ENCODE data around the gene CTNNA2. TPM values are rescaled to one million over a fixed set of nuclear protein-coding genes. Genes with fewer than 3 reads are reported as not detected.

Gene CTNNA2
- total RNA-seq, 1 donor from 2014 or later: 2.9 TPM

DNA sequence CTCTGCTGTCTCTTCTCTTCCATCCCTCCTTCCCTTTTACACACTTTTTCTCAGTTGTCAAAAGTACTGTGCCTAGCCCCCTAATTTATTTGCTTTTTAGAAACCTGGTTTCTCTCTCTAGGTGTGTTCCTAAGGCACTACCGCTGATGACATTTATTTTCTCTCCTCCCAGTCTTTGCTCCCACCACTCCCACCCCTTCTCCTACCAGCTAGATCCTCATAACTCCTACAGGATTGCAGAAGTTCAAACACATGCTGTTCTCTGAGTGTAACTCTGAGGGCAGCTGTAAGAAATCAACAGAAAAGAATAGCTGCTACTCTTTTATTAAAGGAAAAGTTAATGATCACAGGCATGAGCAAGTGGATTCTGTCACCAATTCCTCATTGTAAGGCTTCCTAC is 814.0 kb downstream of the CTNNA2 start:
- no peaks in the 10 kb centered on the region for H3K36me3 Mint-ChIP-seq (ENCODE audit: low read depth)
- H3K4me1 Mint-ChIP-seq: peaks cover 4% of the 10 kb centered on the region
- TF ChIP-seq, protein P1, sequence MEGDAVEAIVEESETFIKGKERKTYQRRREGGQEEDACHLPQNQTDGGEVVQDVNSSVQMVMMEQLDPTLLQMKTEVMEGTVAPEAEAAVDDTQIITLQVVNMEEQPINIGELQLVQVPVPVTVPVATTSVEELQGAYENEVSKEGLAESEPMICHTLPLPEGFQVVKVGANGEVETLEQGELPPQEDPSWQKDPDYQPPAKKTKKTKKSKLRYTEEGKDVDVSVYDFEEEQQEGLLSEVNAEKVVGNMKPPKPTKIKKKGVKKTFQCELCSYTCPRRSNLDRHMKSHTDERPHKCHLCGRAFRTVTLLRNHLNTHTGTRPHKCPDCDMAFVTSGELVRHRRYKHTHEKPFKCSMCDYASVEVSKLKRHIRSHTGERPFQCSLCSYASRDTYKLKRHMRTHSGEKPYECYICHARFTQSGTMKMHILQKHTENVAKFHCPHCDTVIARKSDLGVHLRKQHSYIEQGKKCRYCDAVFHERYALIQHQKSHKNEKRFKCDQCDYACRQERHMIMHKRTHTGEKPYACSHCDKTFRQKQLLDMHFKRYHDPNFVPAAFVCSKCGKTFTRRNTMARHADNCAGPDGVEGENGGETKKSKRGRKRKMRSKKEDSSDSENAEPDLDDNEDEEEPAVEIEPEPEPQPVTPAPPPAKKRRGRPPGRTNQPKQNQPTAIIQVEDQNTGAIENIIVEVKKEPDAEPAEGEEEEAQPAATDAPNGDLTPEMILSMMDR (conservative IDR thresholded peaks at IDR 0.05): no peak
- DNase-seq (ENCODE audit: low read depth, low spot score): no peak
- H3K27me3 Mint-ChIP-seq (ENCODE audit: low read depth): peaks cover 7% of the 10 kb centered on the region
- H3K27ac Mint-ChIP-seq (ENCODE audit: unreplicated experiment): no peak overlapping the region
- H3K4me3 Mint-ChIP-seq: no peak overlapping the region
- no peaks in the 10 kb centered on the region for H3K9me3 Mint-ChIP-seq

DNA sequence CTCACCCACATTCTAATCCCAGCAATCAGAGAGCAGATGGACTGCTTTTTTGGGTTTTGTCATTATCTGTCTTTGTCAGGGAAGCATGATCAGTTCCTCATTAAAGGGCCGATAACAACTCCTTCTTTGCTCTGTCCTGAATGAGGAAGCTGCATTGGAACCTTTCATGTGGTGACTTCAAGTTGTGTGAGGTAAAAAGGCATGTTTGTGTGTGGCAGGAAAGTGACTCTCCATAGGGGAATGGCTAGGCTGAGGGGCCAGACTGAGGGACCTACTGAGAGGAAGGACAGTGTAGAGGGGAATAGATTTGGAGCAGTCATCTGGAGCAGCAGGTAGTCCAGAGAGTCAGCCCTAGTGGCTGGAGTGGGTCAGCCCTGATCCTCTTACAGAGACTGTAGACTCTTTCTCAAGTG is 815.3 kb downstream of the CTNNA2 start:
- peaks cover 2% of the 10 kb centered on the region for H3K27me3 Mint-ChIP-seq (ENCODE audit: low read depth)
- no peak overlapping the region for H3K27ac Mint-ChIP-seq (ENCODE audit: unreplicated experiment)
- no peak overlapping the region for H3K4me3 Mint-ChIP-seq
- no peaks in the 10 kb centered on the region for H3K4me1 Mint-ChIP-seq
- H3K9me3 Mint-ChIP-seq: no peaks in the 10 kb centered on the region
- TF ChIP-seq, protein P1 (conservative IDR thresholded peaks at IDR 0.05): no peak
- DNase-seq (ENCODE audit: low read depth, low spot score): no peak
- no peaks in the 10 kb centered on the region for H3K36me3 Mint-ChIP-seq (ENCODE audit: low read depth)

DNA sequence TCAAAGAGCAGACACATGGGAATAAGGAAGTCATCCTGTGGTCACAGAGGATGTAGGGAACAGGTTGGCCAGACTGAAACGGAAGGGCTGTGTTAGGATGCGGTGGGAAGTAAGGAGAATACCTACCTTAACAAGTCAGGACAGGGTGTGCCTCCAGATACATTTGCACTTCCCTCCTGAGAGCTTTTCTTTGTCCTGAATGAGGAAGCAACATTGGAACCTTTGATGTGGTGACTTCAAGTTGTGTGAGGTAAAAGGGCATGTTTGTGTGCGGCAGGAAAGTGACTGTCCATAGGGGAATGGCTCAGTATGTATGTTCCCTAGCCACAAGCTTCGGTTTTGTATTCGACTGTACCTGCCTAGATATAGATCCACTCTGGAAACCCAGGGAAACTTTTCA is 816.6 kb downstream of the CTNNA2 start:
- Mint-ChIP-seq H3K9me3 (no peaks in the 10 kb centered on the region), H3K4me3 (no peak overlapping the region), H3K36me3 (ENCODE audit: low read depth) (no peaks in the 10 kb centered on the region), H3K4me1 (no peaks in the 10 kb centered on the region), H3K27ac (ENCODE audit: unreplicated experiment) (no peak overlapping the region), H3K27me3 (ENCODE audit: low read depth) (peaks cover 2% of the 10 kb centered on the region)
- TF ChIP-seq, protein P1 (conservative IDR thresholded peaks at IDR 0.05): no peak
- no peak for DNase-seq (ENCODE audit: low read depth, low spot score)

DNA sequence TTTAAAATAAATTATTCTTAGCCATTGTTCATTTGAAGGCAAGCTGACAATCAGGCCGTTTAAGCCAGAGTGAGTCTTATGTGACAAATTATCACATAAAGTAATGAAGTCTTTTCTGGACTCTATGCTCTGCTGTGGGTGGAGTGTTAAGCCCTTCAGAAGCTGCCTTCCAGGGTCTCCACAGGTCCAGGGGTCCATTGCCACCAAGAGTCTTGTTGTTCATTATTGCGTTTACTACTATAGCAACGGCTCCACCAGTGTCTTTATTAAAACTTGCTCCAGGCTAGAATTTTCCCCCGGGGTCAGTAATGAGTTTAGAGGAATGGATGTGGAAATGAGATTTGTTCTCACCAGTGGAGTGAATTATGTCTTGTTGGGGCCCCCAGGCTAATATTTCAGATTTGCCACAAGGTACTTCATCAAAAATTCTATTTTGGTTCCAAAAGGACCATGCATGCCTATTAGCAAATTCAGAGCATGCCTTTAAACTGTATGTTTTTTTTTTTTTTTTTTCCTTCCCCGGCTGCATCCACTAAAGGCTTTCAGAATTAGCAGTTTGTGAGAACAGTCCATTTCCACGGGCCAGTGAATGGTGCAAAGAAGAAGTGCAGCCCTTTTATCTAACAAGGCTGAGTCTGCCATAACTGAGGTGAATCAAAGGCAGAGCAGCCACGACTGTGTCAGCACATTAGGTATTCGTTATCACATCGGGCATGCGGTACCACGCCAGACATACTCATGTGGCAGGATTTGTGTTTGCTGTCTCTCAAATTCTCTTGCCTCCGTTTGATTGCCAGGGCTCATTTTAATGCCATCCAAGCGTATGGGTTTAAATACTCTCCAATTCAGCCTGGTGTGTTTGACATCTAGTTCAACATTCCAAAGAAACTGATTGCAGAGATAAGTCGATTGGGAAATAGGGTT is 817.9 kb downstream of the CTNNA2 start:
- Mint-ChIP-seq H3K36me3 (ENCODE audit: low read depth) (no peaks in the 10 kb centered on the region), H3K27me3 (ENCODE audit: low read depth) (peaks cover 2% of the 10 kb centered on the region), H3K4me3 (no peak overlapping the region), H3K27ac (ENCODE audit: unreplicated experiment) (no peak overlapping the region), H3K4me1 (no peaks in the 10 kb centered on the region), H3K9me3 (no peaks in the 10 kb centered on the region)
- TF ChIP-seq, protein P1 (conservative IDR thresholded peaks at IDR 0.05): no peak
- DNase-seq (ENCODE audit: low read depth, low spot score): no peak

DNA sequence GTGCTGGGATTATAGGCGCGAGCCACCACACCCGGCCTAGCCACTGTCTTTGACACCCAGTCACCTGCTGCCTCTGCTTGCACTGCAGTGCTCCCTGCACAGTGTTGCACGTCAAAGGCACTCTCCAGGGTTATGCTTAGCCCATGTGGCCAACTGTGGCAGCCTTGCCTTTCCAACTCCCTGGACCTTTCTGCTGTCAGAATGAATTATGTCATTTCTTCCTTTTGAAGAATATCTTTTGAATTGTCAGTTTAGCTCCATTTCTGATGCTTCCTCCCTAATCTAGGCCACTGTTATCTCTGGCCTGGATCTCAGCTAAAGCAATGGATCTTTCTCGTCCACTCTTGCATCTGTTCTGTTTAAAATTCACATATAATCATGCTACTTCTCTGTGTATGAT is 821.0 kb downstream of the CTNNA2 start:
- no peaks in the 10 kb centered on the region for H3K36me3 Mint-ChIP-seq (ENCODE audit: low read depth)
- no peak for DNase-seq (ENCODE audit: low read depth, low spot score)
- TF ChIP-seq, protein P1 (conservative IDR thresholded peaks at IDR 0.05): no peak
- no peaks in the 10 kb centered on the region for H3K9me3 Mint-ChIP-seq
- no peaks in the 10 kb centered on the region for H3K27me3 Mint-ChIP-seq (ENCODE audit: low read depth)
- H3K4me3 Mint-ChIP-seq: no peak overlapping the region
- no peak overlapping the region for H3K27ac Mint-ChIP-seq (ENCODE audit: unreplicated experiment)
- H3K4me1 Mint-ChIP-seq: no peaks in the 10 kb centered on the region
